HK-2 (cell line): Measurements from ENCODE around the gene RAC2.
A peak's percentile ranks its signal among the peaks of the same experiment; 100 is the strongest.
"Not testable (repeated sequence)": the region's sequence is repeated elsewhere in the genome, so short reads cannot be mapped to it uniquely, and the experiment has no call there.

Experiments used
- DNase-seq: peaks from one replicate; pipeline ENCODE4 v3.0.0-alpha.2; 2018; ENCODE audit not compliant: unreplicated experiment

Gene RAC2

DNA sequence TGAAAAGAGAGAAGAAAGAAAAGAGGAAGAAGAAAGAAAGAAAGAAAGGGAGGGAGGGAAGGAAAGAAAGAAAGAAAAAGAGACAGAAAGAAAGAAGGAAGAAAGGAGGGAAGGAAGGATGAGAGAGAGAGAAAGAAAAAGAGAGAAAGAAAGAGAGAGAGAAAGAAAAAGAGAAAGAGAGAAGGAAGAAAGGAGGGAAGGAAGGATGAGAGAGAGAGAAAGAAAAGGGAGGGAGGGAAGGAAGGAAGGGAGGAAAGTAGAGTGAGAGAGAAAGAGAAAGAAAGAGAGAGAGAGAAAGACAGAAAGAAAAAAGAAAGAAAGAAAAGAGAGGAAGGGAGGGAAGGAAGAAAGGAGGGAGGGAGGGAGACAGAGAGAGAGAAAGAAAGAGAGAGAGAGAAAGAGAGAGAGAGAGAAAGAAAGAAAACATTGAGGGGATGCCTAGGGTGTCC lies 11.5 kb upstream of the RAC2 start:
- no peak for DNase-seq

DNA sequence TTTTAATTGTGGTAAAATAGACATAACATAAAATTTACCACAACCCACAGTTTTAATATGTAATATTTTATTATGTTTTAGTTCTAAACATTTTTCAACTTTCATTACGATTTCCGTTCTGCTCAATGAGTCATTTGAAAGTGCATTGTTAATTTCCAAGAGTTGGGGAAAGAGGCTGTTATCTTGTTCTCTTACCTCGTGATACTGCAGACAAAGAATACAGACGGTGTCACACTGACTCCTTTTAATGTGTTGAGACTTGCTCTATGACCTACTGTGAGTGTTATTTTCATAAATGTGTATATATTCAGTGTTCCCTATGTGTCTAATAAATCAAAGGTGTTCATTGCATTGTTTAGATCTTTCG lies 10.8 kb upstream of the RAC2 start:
- no peak for DNase-seq

DNA sequence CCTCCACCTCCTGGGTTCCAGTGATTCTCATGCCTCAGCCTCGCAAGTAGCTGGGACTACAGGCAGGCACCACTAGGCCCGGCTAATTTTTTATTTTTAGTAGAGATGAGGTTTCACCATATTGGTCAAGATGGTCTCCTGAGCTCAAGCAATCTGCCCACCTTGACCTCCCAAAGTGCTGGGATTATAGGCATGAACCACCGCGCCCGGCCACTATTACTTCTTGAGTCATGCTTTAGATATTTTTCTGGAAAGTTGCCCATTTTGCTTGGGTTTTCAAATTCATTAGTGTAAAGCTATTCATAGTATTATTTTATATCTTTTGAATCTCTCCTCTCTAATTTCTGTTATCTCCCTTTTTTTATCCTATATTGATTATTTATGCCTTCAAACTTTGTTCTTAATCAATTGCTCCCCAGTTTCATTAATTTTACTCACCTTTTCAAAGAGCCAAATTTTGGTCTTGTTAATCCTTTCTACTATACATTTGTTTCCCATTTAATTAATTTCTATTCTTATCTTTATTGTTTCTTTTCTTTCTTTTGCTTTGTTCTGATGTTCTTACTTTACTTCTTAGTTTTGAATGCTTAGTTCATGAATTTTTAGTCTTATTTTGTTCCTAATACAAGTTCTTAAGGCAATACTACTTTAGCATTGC lies 10.3 kb upstream of the RAC2 start:
- DNase-seq, result no peak

DNA sequence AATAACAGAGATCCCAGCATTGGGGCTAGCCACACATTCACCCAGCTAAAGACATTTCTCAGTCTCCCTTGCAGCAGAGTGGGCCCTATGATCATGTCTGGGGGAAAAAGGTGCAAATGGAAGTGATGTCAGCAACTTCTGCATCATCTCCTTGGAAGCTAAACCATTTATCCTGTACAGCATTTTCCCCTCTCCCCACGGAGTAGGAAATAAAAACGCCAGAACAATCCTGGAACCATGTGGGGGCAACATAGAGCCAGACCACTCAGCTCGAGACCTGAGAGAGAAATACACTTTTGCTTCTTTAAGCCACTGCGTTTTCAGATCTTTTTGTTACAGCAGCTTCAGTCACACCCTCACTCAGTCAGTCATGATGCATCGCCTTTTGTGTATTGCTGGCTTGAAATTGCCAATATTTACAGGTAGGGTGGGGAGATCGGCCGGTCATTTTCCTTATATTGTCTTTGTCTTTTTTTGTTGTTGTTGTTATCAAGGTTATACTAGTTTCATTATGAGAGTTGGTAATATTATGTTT lies 9.1 kb upstream of the RAC2 start:
- no peak for DNase-seq

DNA sequence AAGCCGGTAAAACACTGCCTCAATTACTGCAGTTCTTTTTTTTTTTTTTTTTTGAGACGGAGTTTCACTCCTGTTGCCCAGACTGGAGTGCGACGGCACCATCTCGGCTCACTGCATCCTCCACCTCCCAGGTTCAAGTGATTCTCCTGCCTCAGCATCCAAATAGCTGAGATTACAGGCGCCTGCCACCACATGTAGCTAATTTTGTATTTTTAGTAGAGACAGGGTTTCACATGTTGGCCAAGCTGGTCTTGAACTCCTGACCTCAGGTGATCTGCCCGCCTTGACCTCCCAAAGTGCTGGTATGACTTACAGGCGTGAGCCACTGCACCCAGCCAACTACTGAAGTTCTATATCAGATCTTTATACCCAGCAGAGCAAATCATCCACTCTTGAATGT lies 7.8 kb upstream of the RAC2 start:
- not testable (repeated sequence) for DNase-seq

DNA sequence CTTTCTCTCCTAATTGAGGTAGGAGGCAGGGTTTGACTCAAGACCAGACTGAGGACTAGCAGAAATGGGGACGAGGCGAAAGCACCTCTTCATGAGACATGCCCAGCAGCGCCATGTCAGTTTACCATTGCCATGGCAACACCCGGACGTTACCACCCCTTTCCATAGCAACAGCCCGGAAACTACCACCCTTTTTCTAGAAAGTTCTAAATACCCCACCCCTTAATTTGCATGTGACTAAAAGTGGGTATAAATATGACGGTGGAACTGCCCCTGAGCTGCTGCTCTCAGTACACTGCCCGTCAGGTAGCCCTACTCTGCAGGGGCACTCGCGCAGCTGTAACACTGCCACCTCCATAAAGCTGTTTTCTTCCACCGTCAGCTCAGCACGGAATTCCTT lies 5.9 kb upstream of the RAC2 start:
- no peak for DNase-seq

DNA sequence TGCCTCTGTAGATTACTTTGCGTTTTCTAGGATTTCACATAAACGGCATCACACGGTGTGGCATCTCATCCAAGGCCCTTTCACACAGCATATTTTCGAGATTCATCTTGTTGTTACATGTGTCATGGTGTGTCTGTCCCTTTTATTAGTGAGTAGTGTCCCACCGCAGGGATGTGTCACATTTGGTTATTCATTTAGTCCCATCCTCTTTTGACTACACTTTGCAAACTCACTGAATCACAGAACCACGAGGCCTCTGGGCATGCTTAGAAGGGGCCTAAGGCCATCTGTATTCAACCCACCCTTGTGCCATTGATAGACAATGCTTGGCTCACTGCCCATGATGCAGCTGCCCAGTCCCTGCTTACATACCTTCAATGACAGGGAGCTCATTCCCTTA lies 4.2 kb upstream of the RAC2 start:
- DNase-seq, result no peak

DNA sequence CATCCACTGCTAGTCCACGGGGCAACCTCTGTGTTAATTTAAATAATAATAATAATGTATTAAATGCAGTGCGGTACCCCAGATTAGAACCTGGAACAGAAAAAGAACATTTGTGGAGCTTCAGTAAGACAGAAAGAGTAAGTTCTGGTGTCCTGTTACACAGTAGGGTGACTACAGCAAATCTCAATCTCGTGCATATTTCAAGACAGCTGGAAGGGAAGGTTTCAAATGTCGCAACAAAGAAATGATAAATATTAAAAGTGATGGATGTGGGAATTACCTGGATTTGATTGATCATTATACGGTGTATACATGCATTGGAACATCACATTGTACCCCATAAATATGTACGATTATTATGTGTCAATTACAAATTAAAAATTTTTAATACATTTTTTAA lies 1.7 kb upstream of the RAC2 start:
- DNase-seq, result no peak

DNA sequence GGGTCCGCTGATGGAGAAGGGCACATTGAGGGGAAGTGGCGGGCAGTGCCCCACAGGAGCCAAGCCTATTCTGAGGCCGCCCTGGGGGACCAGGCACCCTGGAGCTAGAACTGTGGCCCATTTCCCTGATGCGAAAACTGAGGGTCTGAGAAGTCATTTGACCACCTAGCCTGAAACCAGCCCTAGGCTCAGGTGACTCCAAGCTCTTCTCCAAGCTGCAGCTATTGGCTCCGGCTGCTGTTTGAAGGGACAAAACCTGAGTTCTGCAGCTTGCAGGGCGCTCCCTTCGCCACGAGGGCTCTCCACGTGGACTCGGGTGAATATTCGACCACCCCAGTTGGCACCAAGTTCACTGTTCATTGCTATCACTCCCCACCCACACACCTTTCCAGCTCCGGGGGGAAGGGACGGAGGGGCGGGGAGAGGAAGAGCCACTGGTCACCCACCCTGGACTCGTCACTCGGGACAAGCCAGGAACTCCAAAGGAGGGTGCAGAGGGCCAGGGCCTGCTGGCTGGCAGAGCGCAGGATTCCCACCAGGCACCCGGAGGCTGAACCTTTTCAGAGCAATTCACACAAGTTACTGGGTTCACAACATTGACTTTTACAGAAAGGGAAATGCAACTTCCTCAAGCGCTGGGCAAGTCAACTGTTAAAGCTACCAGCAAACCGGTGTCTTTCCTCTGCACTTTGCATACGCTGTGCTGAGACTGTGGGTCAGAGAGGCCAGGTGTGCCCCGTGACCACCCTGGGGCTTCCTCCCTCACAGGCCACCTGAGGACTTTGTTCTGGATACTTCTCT lies 1.1 kb upstream of the RAC2 start:
- DNase-seq, result no peak

DNA sequence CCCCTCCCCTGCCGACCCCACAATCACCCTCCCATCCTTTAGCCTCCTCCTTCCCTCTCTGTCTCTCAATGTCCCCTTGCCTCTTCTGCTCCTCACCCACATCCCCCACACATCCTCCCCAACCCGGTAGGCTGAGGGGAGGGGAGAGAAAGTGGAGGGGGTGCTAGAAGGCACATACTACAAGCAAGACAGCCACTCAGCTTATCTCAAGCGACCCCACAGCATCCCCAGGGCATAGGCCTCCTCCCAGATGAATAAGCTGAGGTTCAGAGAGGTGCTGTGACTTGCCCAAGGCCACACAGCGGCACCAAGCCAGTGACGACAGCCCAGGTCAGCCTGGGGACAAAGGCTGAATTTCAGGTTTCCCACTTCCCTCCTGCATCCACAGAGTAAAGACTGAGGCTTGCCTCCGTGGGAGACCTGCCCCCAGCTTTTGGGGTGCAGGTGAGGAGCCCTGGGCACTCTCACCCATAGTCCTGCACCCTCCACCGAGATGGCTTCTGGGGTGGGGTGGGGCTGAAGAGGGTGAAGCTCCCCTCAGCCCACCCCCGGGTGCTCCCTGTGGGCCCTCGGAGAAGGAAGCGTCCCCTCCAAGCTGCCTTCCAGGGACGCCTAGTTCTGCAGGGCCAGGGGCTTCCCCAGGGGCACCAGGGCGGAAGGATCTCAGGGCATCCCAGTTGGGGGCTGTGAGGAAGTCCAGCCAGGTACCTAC lies 511 bp downstream of the RAC2 start:
- DNase-seq, result no peak

DNA sequence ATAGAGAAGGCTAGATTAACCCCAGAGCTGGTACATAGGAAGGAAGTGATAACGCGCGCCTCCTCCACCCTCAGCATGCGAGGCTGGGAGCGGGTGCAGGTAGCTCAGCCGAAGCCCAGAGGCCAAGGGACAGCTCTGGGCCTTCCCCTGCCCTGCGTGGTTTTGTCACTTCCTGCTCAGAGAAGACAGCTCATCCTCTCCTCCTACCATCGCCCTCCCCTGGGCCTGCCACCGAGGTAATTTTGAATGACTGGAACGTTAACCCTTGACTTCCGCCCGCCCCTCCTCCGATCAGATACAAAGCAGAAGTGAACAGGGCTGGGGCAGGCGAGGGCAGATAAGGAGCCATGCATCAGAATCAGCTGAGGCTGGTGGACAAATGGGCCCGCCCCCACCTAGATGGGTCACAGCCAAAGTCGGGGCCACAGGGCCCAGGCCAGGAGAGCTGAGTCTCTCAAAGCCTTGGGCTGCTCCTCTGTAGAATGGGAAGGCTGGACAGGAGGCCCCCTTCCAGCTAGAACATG lies 1.6 kb downstream of the RAC2 start:
- peak; percentile 86 for DNase-seq

DNA sequence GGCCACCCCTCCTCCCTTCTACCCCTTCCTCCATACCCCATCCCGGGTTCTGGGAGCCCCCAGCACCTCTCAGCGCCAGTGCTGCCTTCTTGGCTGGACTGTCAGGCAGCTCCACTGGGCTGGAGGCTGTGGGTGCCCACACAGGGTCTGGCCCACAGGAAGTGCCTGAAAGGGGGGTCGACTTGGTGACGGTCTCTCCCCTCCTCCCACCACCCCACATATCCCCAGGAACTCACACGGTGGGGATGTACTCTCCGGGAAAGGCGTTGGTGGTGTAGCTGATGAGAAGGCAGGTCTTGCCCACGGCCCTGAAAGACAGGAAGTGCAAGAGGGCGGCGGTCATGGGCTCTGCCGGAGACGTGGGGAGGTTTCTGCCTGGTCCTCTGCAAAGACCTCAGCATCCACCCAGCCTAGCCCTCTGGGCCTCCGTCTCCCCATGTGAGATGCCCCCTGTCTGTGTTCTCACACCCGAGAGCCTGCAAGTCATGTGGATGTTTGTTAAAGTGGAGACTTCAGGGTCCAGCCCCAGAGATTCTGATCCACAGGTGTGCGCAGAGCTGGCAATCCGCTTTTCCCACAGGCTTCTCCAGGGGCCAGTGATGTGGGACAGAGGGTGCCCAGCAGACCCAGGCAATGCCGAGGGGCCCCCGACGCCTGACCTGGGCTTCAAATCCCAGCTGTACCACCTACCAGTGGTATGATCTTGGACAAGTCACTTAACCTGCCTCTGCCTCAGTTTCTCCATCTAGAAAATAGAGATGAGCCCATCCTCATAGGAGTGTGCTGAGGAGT lies 2.5 kb downstream of the RAC2 start:
- no peak for DNase-seq

DNA sequence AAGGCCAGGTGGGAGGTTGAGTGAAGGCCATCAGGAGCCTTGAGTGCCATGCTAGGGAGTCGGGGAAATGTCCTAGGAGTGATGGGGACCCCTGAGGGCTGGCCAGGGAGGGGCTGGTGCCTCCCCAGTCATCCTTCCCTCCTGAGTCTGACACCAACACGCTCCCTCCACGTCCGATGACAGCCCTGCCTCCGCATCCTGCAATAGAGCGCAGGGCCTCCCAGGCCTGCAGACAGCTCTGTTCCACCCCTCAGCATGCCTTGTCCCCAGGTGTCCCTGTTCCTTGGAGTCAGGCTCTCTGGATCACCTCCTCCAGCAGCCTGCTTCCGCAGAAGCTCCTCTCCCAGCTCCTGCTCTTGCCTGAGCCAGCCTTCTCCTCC lies 3.1 kb downstream of the RAC2 start:
- DNase-seq, result no peak

DNA sequence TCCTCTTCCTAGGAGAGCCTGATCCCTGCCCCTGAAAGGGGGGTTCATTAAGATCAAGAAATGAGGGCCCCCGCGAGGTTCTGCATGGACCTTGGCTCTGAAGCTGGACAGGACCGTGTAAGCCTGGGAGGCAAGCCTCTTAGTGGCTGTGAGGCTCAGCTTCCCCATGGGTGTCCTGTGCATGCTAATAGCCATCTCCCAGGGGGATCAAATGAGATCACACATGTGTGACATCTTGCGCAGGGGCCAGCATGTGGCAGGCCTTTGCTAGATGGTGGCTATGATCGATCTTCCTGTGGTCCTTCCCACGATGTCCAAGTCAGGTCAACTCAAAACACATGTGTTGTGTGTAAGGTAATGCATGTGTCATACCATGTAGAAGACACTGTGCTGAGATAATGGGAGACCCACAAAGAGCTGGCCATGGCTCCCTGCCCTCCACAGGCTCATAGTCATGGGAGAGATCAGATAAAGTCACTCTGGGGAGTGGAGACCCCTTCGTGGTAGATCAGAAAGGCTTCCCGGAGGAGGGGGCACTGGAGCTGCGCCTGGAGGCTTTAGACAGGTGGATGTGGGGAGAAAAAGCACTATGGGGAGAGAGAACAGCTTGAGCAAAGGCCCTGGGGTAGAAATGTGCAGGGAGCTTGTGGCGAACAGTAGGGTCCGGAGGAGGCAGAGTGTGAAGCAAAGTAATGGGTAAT lies 3.7 kb downstream of the RAC2 start:
- no peak for DNase-seq

DNA sequence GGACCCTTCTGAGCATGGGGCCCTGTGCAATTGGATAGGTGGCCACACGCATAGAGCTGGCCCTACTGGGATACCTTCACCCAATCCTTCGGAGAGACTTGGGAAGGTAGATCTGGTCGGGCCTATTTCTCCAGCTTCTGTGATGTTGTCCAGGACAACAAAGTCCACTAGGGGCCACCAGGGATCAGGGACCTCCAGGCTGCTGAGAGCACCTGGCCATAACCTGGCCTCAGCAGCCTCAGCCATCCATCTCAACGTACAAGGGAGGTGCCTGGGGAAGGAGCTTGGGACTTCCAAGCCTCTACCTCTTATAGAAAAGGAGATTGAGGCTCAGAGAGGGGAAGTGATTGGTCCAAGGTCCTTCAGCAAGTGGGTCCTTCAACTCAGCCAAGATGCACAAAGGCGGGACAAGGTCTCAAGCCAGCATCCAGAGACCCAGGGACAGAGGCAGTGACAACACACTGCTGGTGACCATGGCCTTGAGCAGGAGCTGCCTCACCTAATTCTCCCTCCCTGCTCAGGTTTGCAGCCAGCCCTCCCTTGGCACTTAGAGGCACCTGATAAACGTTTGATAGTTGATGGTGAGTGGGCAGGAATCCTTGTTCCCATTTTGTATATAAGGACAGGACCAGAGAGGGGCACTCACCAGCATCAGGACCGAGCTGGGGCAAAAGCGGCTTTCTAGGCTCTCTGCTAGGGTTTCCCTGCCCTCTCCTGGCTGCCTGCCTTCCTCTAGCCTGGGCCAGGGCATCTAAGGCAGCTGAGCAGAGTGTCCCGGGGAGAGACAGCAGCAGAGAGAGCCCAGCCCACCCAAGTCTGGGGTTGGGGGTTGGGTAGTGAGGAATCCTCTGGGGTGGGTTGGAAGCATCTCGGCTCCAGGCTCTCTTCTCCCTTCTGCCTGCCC lies 4.5 kb downstream of the RAC2 start:
- no peak for DNase-seq

DNA sequence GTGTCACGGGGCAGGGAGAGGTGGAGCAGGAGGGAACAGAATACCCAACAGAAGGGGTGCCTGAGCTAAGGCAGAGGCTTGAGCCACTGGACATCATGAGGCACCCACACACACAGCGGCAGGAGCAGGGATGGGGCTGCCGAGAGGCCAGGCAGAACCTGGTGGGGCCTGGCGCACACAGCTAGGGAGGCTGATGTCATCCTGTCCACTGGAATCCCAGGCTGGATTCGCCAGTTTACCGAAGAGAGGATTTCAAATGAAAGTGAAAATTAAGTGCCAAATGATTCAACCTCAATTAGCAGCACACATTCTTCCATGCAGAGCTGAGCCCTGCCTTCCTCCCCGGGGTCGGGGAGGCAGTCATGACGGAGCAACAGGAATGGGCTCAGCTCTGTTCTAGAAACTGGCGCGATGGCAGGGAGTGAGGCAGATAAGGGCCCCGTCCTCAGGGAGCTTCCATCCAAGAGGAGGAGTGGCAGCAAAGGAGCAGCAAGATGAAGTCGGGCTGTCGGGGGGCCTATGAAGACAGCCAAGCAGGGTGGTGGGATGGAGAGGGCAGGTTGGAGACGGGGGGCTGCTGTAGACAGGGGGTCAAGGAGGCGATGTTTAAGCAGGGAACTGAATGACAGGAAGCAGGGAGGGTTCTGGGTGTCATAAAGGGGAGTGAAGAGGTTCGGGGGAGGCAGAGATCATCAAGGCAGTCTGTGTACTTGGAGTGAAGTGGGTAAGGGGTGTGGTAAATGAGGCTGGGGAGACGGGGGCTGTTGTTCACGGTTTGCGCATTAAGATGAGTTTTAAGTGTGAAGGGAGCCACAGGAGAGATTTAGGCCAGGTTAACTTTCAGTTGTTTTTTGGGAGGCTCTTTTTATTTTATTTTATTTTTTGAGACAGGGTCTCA lies 6.4 kb downstream of the RAC2 start:
- DNase-seq, result no peak

DNA sequence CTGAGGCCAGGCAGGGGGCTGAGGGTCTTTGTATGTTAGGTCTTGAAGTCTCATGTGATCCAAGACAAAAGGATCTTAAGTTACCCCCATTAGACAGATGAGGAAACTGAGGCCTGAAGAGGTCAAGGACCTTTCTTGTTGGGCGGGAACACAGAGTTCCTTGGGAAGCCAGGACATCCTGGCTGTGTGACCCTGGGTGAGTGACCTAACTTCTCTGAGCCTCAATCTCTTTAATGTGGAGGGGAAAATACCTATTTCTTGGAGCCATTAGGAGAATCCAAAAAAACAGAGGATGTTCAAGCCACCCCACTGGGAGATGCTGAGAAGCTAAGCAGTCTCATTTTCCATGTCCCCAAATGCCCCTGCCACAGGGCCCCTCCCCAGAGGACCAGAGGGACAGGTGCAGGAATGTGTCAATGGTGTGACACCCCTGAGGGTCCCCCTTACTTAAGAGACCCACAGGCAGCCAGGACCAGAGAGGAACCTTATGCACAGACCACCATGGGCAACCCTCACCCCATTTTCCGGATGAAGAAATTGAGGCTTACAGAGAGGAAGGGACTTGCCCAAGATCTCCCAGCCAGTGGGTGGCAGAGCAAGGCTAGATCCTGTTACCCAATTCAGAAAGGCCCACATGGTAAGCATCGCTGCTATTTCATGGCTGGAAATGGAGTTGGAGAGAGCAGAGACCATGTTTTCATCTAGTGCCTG lies 8.0 kb downstream of the RAC2 start:
- DNase-seq, result no peak
